ENCODE results near the gene ATP6V1C2.

The ATP6V1C2 gene

DNA sequence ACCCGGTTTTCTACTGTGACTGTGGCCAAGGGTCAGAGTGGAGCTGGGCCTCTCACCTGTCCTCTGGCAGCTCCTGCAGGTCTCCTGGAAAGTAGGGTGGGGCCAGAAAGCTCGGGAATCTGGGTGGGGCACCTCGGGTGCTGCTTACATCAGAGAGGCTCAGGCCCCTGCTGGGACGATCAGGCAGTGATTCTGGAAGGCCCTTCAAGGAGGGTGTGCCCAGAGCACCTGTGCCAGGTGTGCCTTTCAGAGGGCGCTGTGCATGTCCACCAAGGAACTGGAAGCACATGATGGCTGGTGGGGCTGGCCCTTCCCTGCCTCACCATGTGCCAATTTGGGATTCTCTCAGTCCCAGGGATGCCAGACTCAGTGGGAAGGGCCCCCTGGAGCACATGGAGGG lies 44.0 kb downstream of the ATP6V1C2 start:
- H3K14ac ChIP-seq (ENCODE audit: low read length), result no peak overlapping the region
- no peak overlapping the region for H2BK120ac ChIP-seq (ENCODE audit: low read depth, low read length)
- no peak overlapping the region for H2BK15ac ChIP-seq (ENCODE audit: low read length)
- no peak overlapping the region for H3K18ac ChIP-seq (ENCODE audit: low read length)
- no peak overlapping the region for H3K4ac ChIP-seq (ENCODE audit: low read length)
- H2BK5ac ChIP-seq (ENCODE audit: low read length), result no peak overlapping the region
- no peaks in the 10 kb centered on the region for H3K79me1 ChIP-seq (ENCODE audit: low read depth, low read length)
- peaks cover 12 to 15% of the 10 kb centered on the region in 2 donors for H3K4me1 ChIP-seq (ENCODE audit: control insufficient read depth in 2 of 2, insufficient read depth in 1 of 2, low read depth in 1 of 2, low read length in 2 of 2)
- peak overlapping the region; percentile 14 for H2AK5ac ChIP-seq (ENCODE audit: low read depth, low read length)
- no peak overlapping the region for H3K23ac ChIP-seq (ENCODE audit: low read depth, low read length, poor library complexity)
- DNase-seq (ENCODE audit: low spot score), result no peak
- no CpG with 5 or more reads among the region's 5 CpGs for WGBS, 2 donors (ENCODE audit: extremely low coverage in 2 of 2, insufficient read length in 2 of 2, insufficient replicate concordance in 1 of 2)
- H3K4me2 ChIP-seq (ENCODE audit: insufficient read depth, low read length, poor library complexity, severe bottlenecking), result no peak overlapping the region
- H3K4me3 ChIP-seq (ENCODE audit: low read length in 2 of 2), result peak overlapping the region in 1 of 2 donors; percentile 39
- peaks cover 0 to 11% (median 0%) of the 10 kb centered on the region in 3 experiments for H3K27me3 ChIP-seq (ENCODE audit: control insufficient read depth in 3 of 3, insufficient read depth in 3 of 3, low read depth in 1 of 3, low read length in 3 of 3)
- H3K27ac ChIP-seq (replicated peaks; ENCODE audit: low read length), result no peak overlapping the region
- H2AFZ ChIP-seq (ENCODE audit: low read length), result no peak overlapping the region
- H4K8ac ChIP-seq (ENCODE audit: low read depth, low read length), result no peak overlapping the region
- no peak overlapping the region for H2BK12ac ChIP-seq (ENCODE audit: low read length)
- H3K9ac ChIP-seq (ENCODE audit: low read depth, low read length, poor library complexity), result no peak overlapping the region
- H4K91ac ChIP-seq (ENCODE audit: low read depth, low read length, poor library complexity), result no peak overlapping the region
- H3K9me3 ChIP-seq (replicated peaks in 1 of 2; ENCODE audit: control insufficient read depth in 2 of 2, insufficient read depth in 1 of 2, low read depth in 1 of 2, low read length in 2 of 2), result peaks cover 0 to 2% of the 10 kb centered on the region in 2 donors
- H3K36me3 ChIP-seq (replicated peaks in 1 of 2; ENCODE audit: control insufficient read depth in 2 of 2, insufficient read depth in 2 of 2, low read length in 2 of 2), result no peaks in the 10 kb centered on the region

DNA sequence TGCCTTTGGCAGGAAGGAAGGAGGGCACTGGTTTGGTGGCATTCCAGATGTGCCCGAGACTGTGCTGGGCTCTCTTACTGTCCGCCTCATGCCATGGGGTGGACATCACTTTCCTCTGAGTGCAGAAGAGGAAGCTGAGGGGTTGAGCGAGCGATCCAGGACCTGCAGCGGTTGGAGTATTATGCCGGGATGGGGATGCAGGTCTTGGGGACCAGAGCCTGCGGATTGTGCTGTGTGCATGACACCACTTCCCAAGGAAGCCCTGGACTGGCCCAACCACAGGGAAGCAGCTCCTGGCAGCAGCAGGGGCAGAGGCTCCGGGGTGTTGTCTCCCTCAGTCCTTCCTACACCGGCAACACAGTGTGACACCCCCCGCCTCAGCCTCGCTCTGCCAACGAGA lies 44.5 kb downstream of the ATP6V1C2 start:
- no peaks in the 10 kb centered on the region for H3K36me3 ChIP-seq (replicated peaks in 1 of 2; ENCODE audit: control insufficient read depth in 2 of 2, insufficient read depth in 2 of 2, low read length in 2 of 2)
- H2AK5ac ChIP-seq (ENCODE audit: low read depth, low read length), result no peak overlapping the region
- no peak overlapping the region for H3K4me3 ChIP-seq (ENCODE audit: low read length in 2 of 2)

DNA sequence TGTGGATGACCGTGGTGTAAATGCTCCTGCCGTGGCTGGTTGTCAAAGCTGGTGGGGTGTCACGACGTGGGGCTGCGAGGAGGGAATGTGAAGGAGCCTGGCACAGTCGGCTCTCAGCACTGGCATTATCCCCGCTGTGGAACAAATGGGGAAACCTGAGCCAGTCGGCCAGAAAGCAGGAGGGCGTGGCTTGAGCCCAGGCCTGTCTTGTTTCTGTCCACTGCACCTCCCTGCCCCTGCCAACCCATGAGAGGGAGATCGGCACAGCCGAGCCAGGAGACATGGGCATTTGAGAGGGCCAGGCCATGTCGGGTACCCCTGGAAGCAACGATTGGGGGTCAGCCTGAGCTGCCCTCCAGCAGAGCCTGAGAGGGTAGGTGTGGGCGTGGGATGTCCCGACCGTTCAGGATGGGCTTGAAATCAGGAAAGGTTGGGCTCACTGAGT lies 46.7 kb downstream of the ATP6V1C2 start:
- Histone ChIP-seq H2BK5ac (ENCODE audit: low read length) (peak overlapping the region; percentile 83), H3K23ac (ENCODE audit: low read depth, low read length, poor library complexity) (no peak overlapping the region), H3K4me2 (ENCODE audit: insufficient read depth, low read length, poor library complexity, severe bottlenecking) (no peak overlapping the region), H2BK15ac (ENCODE audit: low read length) (no peak overlapping the region), H2BK12ac (ENCODE audit: low read length) (no peak overlapping the region), H3K18ac (ENCODE audit: low read length) (peak overlapping the region; percentile 57), H3K36me3 (replicated peaks in 1 of 2; ENCODE audit: control insufficient read depth in 2 of 2, insufficient read depth in 2 of 2, low read length in 2 of 2) (no peaks in the 10 kb centered on the region), H3K4me3 (ENCODE audit: low read length in 2 of 2) (no peak overlapping the region), H3K4ac (ENCODE audit: low read length) (no peak overlapping the region), H3K9me3 (replicated peaks in 1 of 2; ENCODE audit: control insufficient read depth in 2 of 2, insufficient read depth in 1 of 2, low read depth in 1 of 2, low read length in 2 of 2) (no peaks in the 10 kb centered on the region), H3K27me3 (ENCODE audit: control insufficient read depth in 3 of 3, insufficient read depth in 3 of 3, low read depth in 1 of 3, low read length in 3 of 3) (peaks cover 0 to 7% (median 0%) of the 10 kb centered on the region in 3 experiments), H4K91ac (ENCODE audit: low read depth, low read length, poor library complexity) (no peak overlapping the region), H3K27ac (replicated peaks; ENCODE audit: low read length) (no peak overlapping the region), H3K4me1 (ENCODE audit: control insufficient read depth in 2 of 2, insufficient read depth in 1 of 2, low read depth in 1 of 2, low read length in 2 of 2) (peaks cover 6 to 10% of the 10 kb centered on the region in 2 donors), H2BK120ac (ENCODE audit: low read depth, low read length) (no peak overlapping the region), H3K14ac (ENCODE audit: low read length) (no peak overlapping the region), H2AFZ (ENCODE audit: low read length) (no peak overlapping the region), H3K79me1 (ENCODE audit: low read depth, low read length) (no peaks in the 10 kb centered on the region), H2AK5ac (ENCODE audit: low read depth, low read length) (no peak overlapping the region), H4K8ac (ENCODE audit: low read depth, low read length) (no peak overlapping the region), H3K9ac (ENCODE audit: low read depth, low read length, poor library complexity) (peak overlapping the region; percentile 30)
- DNase-seq (ENCODE audit: low spot score), result no peak
- no CpG with 5 or more reads among the region's 16 CpGs for WGBS, 2 donors (ENCODE audit: extremely low coverage in 2 of 2, insufficient read length in 2 of 2, insufficient replicate concordance in 1 of 2)

More for the DNA sequence above, 44.5 kb downstream of the ATP6V1C2 start:
- Histone ChIP-seq H2AFZ (ENCODE audit: low read length) (no peak overlapping the region), H3K27me3 (ENCODE audit: control insufficient read depth in 3 of 3, insufficient read depth in 3 of 3, low read depth in 1 of 3, low read length in 3 of 3) (peaks cover 0 to 11% (median 0%) of the 10 kb centered on the region in 3 experiments), H3K18ac (ENCODE audit: low read length) (peak overlapping the region; percentile 33), H2BK5ac (ENCODE audit: low read length) (no peak overlapping the region), H3K9me3 (replicated peaks in 1 of 2; ENCODE audit: control insufficient read depth in 2 of 2, insufficient read depth in 1 of 2, low read depth in 1 of 2, low read length in 2 of 2) (no peaks in the 10 kb centered on the region), H3K23ac (ENCODE audit: low read depth, low read length, poor library complexity) (no peak overlapping the region), H2BK12ac (ENCODE audit: low read length) (no peak overlapping the region), H2BK120ac (ENCODE audit: low read depth, low read length) (no peak overlapping the region), H3K79me1 (ENCODE audit: low read depth, low read length) (no peaks in the 10 kb centered on the region), H4K8ac (ENCODE audit: low read depth, low read length) (no peak overlapping the region), H3K27ac (replicated peaks; ENCODE audit: low read length) (no peak overlapping the region), H3K14ac (ENCODE audit: low read length) (peak overlapping the region; percentile 87), H2BK15ac (ENCODE audit: low read length) (no peak overlapping the region), H3K4ac (ENCODE audit: low read length) (no peak overlapping the region), H3K4me1 (ENCODE audit: control insufficient read depth in 2 of 2, insufficient read depth in 1 of 2, low read depth in 1 of 2, low read length in 2 of 2) (peaks cover 12 to 15% of the 10 kb centered on the region in 2 donors), H3K9ac (ENCODE audit: low read depth, low read length, poor library complexity) (no peak overlapping the region), H4K91ac (ENCODE audit: low read depth, low read length, poor library complexity) (no peak overlapping the region), H3K4me2 (ENCODE audit: insufficient read depth, low read length, poor library complexity, severe bottlenecking) (no peak overlapping the region)
- WGBS, 2 donors (ENCODE audit: extremely low coverage in 2 of 2, insufficient read length in 2 of 2, insufficient replicate concordance in 1 of 2), result no CpG with 5 or more reads among the region's 12 CpGs
- DNase-seq (ENCODE audit: low spot score), result no peak

DNA sequence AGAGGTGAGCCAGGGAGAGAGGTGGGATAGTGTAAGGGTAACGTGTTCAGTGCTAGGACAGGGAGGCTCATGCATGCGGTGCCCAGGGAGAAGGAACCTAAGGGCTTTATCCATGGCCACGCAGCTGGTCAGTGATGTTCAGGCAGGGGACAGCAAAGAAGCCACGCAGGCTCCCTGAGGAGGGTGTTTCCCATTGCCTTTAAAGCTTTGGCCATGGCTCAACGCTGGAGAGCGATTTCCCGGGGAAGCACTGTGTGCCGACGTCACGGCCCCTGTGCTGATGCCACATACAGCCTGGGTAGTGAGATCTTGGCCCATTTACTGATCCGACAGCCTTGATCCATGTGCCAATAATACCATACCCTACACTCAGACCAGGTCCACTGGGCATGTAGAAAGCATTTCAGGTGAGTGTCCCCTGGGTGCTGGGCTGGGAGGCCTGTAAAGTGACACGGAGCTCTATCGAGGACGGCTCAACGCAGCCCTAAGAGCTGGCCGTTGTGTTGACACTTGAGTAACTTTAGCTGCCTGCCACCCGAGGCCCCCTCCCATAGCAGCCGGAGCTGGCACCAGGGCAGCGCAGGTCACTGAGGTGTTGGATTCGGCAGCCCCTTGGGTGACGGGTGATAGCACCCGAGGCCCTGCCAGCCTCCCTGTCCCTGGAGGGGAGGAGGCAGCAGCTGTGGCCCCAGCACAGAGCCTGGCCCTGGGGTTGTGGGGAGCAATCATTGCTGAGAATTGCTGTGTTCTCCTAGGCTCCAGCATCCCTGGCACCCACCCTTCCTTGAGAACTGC lies 49.7 kb downstream of the ATP6V1C2 start:
- Histone ChIP-seq H3K27me3 (ENCODE audit: control insufficient read depth in 3 of 3, insufficient read depth in 3 of 3, low read depth in 1 of 3, low read length in 3 of 3) (peaks cover 0 to 2% (median 0%) of the 10 kb centered on the region in 3 experiments), H3K36me3 (replicated peaks in 1 of 2; ENCODE audit: control insufficient read depth in 2 of 2, insufficient read depth in 2 of 2, low read length in 2 of 2) (no peaks in the 10 kb centered on the region), H3K18ac (ENCODE audit: low read length) (peak overlapping the region; percentile 72), H3K23ac (ENCODE audit: low read depth, low read length, poor library complexity) (peak overlapping the region; percentile 32), H4K8ac (ENCODE audit: low read depth, low read length) (no peak overlapping the region), H3K27ac (replicated peaks; ENCODE audit: low read length) (no peak overlapping the region), H2AFZ (ENCODE audit: low read length) (no peak overlapping the region), H3K4me2 (ENCODE audit: insufficient read depth, low read length, poor library complexity, severe bottlenecking) (no peak overlapping the region), H2AK5ac (ENCODE audit: low read depth, low read length) (peak overlapping the region; percentile 54), H2BK120ac (ENCODE audit: low read depth, low read length) (no peak overlapping the region), H3K9me3 (replicated peaks in 1 of 2; ENCODE audit: control insufficient read depth in 2 of 2, insufficient read depth in 1 of 2, low read depth in 1 of 2, low read length in 2 of 2) (no peaks in the 10 kb centered on the region), H2BK12ac (ENCODE audit: low read length) (no peak overlapping the region), H3K9ac (ENCODE audit: low read depth, low read length, poor library complexity) (peak overlapping the region; percentile 45), H3K79me1 (ENCODE audit: low read depth, low read length) (peaks cover 3% of the 10 kb centered on the region), H2BK15ac (ENCODE audit: low read length) (no peak overlapping the region), H3K4me1 (ENCODE audit: control insufficient read depth in 2 of 2, insufficient read depth in 1 of 2, low read depth in 1 of 2, low read length in 2 of 2) (peaks cover 0 to 16% of the 10 kb centered on the region in 2 donors), H4K91ac (ENCODE audit: low read depth, low read length, poor library complexity) (no peak overlapping the region), H3K4ac (ENCODE audit: low read length) (no peak overlapping the region), H3K14ac (ENCODE audit: low read length) (peak overlapping the region; percentile 41), H3K4me3 (ENCODE audit: low read length in 2 of 2) (no peak overlapping the region), H2BK5ac (ENCODE audit: low read length) (peak overlapping the region; percentile 18)
- no CpG with 5 or more reads among the region's 22 CpGs for WGBS, 2 donors (ENCODE audit: extremely low coverage in 2 of 2, insufficient read length in 2 of 2, insufficient replicate concordance in 1 of 2)
- no peak for DNase-seq (ENCODE audit: low spot score)

All from neuronal stem cell (in vitro differentiated cells).